ENCODE results near the gene SLC35D1. TPM values are rescaled to one million over a fixed set of nuclear protein-coding genes. Genes with fewer than 3 reads are reported as not detected.

SLC35D1 gene
- total and polyA plus RNA-seq, 9 of the 15 experiments (the other 6 are each of a cell fraction or from before 2014, with no cell fraction given): 2.3 to 10.4 (median 6.4) TPM

GRCh38 chr1:67053785-67054772, at the start of gene SLC35D1 (continued):
- TF ChIP-seq, protein P1, sequence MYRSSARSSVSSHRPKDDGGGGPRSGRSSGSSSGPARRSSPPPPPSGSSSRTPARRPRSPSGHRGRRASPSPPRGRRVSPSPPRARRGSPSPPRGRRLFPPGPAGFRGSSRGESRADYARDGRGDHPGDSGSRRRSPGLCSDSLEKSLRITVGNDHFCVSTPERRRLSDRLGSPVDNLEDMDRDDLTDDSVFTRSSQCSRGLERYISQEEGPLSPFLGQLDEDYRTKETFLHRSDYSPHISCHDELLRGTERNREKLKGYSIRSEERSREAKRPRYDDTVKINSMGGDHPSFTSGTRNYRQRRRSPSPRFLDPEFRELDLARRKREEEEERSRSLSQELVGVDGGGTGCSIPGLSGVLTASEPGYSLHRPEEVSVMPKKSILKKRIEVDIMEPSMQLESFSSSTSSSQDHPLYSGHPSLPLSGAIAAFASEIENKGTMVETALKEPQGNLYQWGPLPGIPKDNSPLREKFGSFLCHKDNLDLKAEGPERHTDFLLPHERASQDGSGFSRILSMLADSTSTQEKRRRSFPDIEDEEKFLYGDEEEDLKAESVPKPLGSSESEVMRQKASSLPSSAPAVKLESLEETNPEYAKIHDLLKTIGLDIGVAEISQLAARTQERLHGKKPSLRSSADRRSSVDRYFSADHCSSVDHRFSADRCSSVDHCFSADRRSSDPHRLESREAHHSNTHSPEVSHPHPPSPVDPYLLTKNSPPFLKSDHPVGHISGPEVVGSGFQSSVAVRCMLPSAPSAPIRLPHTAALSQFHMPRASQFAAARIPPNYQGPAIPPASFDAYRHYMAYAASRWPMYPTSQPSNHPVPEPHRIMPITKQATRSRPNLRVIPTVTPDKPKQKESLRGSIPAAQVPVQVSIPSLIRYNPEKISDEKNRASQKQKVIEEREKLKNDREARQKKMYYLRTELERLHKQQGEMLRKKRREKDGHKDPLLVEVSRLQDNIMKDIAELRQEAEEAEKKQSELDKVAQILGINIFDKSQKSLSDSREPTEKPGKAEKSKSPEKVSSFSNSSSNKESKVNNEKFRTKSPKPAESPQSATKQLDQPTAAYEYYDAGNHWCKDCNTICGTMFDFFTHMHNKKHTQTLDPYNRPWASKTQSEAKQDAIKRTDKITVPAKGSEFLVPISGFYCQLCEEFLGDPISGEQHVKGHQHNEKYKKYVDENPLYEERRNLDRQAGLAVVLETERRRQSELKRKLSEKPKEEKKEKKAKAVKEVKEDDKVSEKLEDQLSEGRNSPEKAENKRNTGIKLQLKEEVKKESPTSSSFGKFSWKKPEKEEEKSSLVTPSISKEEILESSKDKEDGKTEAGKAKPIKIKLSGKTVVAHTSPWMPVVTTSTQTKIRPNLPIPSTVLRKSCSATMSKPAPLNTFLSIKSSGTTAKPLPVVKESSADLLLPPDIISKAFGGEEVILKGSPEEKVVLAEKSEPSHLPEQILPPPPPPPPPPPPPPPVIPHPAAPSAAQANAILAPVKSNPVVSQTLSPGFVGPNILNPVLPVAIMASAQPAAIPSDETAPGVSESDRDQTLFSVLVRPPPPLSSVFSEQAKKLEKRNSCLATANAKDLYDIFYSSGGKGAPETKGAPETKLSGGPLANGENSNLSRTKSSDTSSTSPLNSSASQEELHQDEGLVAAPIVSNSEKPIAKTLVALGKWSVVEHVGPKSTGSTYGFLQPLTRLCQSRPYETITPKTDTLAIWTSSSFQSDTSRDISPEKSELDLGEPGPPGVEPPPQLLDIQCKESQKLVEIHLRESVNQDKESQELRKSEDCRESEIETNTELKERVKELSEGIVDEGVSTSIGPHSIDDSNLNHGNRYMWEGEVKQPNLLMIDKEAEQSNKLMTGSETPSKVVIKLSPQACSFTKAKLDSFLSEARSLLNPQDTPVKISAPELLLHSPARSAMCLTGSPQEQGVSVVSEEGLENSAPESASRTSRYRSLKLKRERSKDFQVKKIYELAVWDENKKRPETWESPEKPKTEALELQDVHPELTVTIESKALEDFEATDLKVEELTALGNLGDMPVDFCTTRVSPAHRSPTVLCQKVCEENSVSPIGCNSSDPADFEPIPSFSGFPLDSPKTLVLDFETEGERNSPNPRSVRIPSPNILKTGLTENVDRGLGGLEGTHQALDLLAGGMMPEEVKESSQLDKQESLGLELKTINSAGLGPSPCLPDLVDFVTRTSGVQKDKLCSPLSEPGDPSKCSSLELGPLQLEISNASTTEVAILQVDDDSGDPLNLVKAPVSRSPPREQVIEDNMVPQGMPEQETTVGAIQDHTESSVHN (IDR thresholded peaks at IDR 0.05; ENCODE audit: borderline replicate concordance in 1 of 2, low read depth in 1 of 2): no peak
- TF ChIP-seq CTCFL (IDR thresholded peaks at IDR 0.05; ENCODE audit: borderline replicate concordance, insufficient read depth, low read depth, low read length, poor library complexity, severe bottlenecking) (no peak), ILF3 (IDR thresholded peaks at IDR 0.05; ENCODE audit: borderline replicate concordance) (peak; percentile 54; the same call in 1 of the 2 replicates), CTBP1 (IDR thresholded peaks at IDR 0.05; ENCODE audit: borderline replicate concordance) (0 out of 2 replicates have a peak, but pooled peaks have one; percentile 9), MXI1 (IDR thresholded peaks at IDR 0.05; ENCODE audit: low read depth, low read length) (no peak), SRSF9 (IDR thresholded peaks at IDR 0.05; ENCODE audit: borderline replicate concordance, low read depth, low read length) (no peak), ZNF561 (CRISPR knock-in tag; conservative IDR thresholded peaks at IDR 0.05) (0 out of 2 replicates have a peak, but pooled peaks have one; percentile 66), MEIS2 (IDR thresholded peaks at IDR 0.05; ENCODE audit: partially characterized antibody) (peak; percentile 81), ZBTB33 (CRISPR knock-in tag; IDR thresholded peaks at IDR 0.05) (0 out of 2 replicates have a peak, but pooled peaks have one; percentile 36), IRF1 (CRISPR knock-in tag; IDR thresholded peaks at IDR 0.05; ENCODE audit: borderline replicate concordance) (no peak)
